RCC 7860 (cell line): ENCODE data around the gene ZNF784.
A peak's percentile ranks its signal among the peaks of the same experiment; 100 is the strongest.
"Not testable (repeated sequence)": the region's sequence is repeated elsewhere in the genome, so short reads cannot be mapped to it uniquely, and the experiment has no call there.

Source experiments
- DNase-seq: peaks from one replicate; pipeline ENCODE4 v3.0.0-alpha.2; 2015; ENCODE audit warnings: low spot score
- FAIRE-seq: peaks from 2 replicates; lab custom pipeline; 2012; peaks lifted over from hg19 to GRCh38; lab: Jason Lieb, UNC

Gene ZNF784

DNA sequence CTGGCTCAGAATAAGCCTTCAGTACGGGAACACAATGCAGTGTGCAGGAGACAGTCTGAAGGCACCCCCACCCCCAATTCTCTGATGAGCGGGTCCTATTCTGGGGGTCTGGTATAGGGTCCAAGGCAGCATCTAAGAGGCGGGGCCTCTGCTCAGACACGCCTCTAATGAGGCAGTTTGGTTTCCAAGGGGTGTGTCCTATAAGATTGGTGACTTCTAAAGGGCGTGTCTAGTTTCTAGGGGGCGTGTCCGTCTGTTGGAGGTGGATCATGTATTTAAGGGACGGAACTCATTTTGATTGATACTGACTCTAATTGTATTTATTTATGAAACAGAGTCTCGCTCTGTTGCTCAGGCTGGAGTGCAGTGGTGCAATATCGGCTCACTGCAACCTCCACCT lies 33.7 kb downstream of the ZNF784 start:
- FAIRE-seq, result no peak

DNA sequence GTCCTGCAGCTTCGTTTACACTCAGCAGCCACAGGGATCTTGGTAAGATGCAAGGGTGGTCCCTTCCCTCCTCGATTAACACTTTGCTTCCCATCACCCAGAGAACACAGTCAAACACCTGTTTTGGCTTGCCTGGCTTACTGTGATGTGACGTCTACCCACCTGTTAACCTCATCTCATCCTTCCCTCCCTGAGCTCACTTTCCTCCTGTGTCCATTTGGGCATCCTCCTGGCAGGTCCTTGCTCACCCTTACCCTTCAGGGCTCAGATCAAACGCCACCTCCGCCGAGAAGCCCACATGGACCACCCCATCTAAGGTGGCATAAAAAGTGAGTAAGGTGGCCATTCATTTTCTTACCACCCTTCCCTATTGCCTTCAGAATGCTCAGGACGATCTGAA lies 34.3 kb downstream of the ZNF784 start:
- DNase-seq (no peak), FAIRE-seq (no peak)

More for the DNA sequence above, 33.7 kb downstream of the ZNF784 start:
- no peak for DNase-seq

GRCh38 chr19:55588738-55589137 lies 35.6 kb downstream of the ZNF784 start:
- DNase-seq (no peak), FAIRE-seq (no peak)

DNA sequence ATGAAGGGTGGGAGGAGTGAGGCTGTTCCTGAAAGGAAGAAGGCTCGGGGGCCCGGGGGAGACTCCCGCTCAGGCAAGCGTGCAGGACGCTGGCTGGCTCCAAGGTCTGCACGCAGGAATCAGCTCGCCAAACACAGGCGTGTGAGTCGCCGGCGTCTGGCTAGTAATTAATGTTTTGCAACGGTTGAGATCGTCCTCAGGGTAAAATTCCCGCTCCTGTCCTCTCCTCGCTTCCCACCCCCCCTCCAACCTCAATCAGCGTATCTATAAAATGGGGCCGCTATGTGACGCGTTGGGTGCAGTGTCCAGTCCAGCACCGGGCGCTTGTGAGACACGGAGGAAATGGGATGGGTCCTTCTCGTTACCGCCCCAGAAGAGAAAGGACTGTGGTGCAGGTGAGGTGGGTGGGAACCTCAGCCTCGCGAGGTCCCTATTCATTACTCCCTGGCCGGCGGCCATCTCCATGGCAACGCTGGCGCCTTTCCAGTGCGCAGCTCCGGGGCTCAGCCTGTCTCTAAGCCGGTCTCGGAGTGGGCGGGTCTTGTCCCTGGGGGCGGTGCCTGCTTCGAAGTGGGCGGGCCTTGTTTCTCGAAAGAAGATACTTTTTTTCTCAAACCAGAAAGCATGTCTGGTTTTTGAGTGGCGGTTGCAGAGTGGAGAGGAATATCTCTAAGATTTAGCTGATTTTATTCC lies 37.2 kb downstream of the ZNF784 start:
- FAIRE-seq, result peak; percentile 65
- peak; percentile 72 for DNase-seq

DNA sequence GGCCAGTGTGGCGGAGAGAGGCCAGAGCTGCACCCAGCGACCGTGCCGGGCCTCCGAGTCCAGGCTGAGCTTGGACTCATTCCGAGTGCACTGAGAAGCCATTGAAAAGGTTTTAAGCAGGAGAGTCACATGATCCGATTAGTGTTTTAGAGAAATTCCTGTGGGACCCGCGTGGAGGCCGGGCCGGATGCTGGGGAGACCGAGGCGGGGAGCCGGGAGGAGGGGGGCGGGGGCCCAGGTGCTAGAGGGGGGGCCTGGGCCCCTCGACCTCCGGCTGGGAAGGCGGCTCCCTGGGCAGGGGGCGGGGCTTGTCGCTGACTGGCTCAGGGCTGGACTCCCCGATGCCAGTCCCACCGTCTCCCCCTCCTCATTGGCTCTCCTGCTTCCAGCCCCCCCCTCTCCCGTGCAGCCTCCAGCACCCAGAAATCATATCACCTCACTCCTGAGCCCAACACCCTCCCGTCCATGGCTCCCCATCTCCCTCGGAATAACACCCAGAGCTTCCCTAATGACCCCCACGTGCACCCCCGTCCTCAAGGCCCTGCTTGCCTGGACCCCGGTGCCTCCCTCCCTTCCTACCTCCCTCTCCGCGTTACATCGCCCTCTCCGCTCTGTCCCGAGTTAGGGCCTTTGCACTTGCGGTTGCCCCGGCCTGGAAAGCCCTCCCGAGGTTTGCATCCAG lies 38.6 kb downstream of the ZNF784 start:
- no peak for FAIRE-seq
- no peak for DNase-seq

- FAIRE-seq, result no peak
- no peak for DNase-seq
These were observed 39.5 kb downstream of the ZNF784 start for GRCh38 chr19:55584871-55585270.

GRCh38 chr19:55583897-55584296 lies 40.5 kb downstream of the ZNF784 start:
- not testable (repeated sequence) for FAIRE-seq, DNase-seq

DNA sequence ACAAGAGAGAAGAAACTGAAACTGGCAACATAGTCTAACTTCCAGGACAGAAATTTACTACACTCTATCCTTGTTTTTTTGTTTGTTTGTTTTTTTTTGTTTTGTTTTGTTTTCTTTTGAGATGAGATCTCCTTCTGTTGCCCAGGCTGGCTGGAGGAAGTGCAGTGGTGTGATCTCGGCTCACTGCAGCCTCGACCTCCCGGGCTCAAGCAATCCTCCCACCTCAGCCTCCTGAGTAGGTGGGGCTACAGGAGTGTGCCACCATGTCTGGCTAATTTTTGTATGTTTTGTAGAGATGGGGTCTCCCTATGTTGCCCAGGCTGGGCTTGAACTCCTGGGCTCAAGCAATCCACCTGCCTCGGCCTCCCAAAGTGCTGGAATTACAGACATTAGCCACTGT lies 42.1 kb downstream of the ZNF784 start:
- FAIRE-seq, DNase-seq: not testable (repeated sequence)

DNA sequence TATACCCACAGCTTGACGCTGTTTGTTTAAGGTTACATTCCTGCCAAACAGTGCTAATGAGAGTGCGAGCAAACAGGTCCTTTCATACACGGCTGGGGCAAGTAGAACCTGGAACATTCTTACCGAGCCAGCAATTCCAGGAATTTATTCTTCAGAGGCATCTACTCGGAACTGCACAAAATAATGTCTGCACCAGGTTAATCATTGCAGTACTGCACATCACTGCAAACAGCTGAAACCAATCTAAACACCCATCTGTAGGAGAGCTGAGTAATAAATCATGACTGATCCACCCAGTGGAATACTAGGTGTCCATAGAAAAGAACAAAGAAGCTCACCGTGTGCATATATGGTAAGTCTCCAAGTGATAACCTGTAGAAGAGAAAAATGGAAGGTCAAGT lies 42.5 kb downstream of the ZNF784 start:
- peak; percentile 67 for FAIRE-seq
- DNase-seq, result peak; percentile 70

- FAIRE-seq (no peak), DNase-seq (no peak)
These were observed 43.1 kb downstream of the ZNF784 start for GRCh38 chr19:55581145-55581822.

DNA sequence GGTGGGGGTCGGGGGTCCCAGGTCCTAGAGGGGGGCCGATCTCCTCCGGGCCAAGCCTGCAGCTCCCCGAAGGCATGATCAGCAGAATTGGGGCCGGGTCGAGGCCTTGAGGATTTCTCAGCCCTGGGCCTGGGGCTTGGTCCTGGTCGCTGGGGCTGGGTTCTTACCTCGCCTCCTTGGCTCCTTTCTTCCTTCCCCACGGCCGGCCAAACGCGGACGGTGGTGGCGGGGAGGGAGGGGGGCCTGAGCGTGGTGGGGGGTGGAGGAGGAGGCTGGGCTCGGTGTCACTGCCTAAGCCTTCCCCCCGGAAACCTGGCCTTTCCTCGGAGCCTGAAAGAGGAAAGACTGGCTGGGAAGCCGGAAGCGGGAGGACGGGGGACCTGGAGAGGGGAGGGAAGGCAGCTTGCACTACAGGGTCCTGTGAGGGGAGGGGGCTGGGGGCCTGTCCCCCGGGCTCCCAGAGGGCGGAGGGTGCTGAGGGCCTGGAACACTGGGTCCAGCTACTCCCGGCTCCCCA lies 43.7 kb downstream of the ZNF784 start, which contains the start of gene ZNF579:
Gene ZNF579, minus strand, starts transcription at position 221 of the 517 bp plus-strand sequence. CDS start 1,209 bp downstream, outside the sequence.
- FAIRE-seq, result no peak

GRCh38 chr19:55579766-55580621 lies 44.4 kb downstream of the ZNF784 start:
- FAIRE-seq (no peak), DNase-seq (no peak)

More for the DNA sequence above, 43.7 kb downstream of the ZNF784 start, which contains the start of gene ZNF579:
- DNase-seq, result peak; percentile 50

DNA sequence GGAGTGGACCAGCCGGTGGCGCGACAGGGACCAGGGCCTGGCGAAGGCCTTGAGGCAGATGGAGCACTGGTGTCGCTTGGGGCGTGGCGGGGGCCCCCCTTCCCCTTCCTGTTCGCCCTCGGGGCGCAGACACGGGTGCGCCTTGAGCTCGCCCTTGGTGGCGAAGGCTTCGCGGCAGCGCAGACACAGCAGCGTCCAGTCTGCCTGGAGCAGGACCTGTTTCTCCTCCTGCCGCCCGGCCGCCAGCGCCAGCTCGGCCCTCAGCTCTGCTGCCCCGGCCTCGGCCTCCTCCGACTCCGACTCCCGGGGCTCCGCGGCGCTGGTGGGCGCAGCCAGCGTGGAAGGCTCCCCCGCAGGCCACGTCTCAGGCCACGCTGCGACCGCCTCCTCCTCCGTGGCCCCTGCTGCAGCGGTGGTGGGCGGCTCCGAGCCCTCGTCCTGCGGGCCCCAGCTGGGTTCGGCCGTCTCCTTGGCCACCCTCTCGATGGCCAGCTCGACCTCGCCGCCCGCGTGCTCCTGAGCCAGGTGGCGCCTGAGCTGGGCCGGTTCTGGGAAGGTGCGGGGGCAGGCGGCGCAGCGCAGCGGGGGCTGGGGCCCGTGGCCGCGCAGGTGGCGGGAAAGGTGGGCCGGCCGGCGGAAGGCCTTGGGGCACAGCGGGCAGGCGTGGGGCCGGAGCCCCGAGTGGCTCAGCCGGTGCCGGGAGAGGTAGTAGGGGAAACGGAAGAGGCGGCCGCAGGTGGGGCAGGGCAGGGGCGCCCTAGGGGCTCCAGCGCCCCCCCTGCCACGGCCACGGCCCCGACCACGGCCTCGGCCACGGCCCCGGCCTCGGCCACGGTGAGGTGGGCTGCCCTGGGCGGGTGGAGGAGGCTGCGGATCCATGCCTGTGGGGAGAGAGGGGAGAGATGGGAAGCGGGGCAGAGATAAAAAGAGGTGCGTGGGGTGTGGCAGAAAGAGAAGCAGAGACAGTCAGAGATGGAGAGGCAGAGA lies 45.3 kb downstream of the ZNF784 start:
- no peak for DNase-seq
- FAIRE-seq, result no peak

GRCh38 chr19:55578031-55578760 lies 46.2 kb downstream of the ZNF784 start:
- DNase-seq (no peak), FAIRE-seq (no peak)

DNA sequence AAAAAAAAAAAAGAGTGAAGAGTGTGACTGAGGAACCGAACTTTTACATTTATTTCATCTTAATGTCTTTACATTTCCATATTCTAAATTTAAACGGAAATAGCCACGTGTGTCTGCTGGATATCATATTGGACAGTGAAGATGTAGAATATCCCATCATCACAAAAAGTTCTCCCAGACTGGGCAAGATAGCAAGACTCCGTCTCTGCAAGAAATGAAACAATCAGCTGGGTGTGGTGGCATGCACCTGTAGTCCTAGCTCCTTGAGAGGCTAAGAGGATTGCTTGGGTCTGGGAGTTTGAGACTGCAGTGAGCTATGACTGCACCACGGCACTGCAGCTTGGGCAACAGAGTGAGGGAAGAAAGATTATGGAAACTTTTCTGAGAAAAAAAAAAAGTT lies 47.6 kb downstream of the ZNF784 start:
- FAIRE-seq, result no peak
- DNase-seq, result no peak

- FAIRE-seq, DNase-seq: not testable (repeated sequence)
These were observed 50.4 kb downstream of the ZNF784 start for GRCh38 chr19:55573929-55574328.
